Hematopoietic multipotent progenitor cell (in vitro differentiated cells): ENCODE measurements around the gene SPARC. TPM values are rescaled to one million over a fixed set of nuclear protein-coding genes. Genes with fewer than 3 reads are reported as not detected.
"Not testable (repeated sequence)": the region's sequence is repeated elsewhere in the genome, so short reads cannot be mapped to it uniquely, and the experiment has no call there.

Experiments used
- DNase-seq, 3 donors: peaks; one replicate each; pipeline ENCODE4 v3.0.0-alpha.2; 2011 to 2015; ENCODE audit warnings: low read depth in 2 of 3, low spot score in 2 of 3
- total RNA-seq: library from RNA; depleted of rRNA; stranded (reverse); fragments of >200 nt; gene quantifications from one replicate; pipeline ENCODE4 v1.2.3, GENCODE V29; 2012

SPARC gene, protein sequence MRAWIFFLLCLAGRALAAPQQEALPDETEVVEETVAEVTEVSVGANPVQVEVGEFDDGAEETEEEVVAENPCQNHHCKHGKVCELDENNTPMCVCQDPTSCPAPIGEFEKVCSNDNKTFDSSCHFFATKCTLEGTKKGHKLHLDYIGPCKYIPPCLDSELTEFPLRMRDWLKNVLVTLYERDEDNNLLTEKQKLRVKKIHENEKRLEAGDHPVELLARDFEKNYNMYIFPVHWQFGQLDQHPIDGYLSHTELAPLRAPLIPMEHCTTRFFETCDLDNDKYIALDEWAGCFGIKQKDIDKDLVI
- 112 TPM for total RNA-seq

DNA sequence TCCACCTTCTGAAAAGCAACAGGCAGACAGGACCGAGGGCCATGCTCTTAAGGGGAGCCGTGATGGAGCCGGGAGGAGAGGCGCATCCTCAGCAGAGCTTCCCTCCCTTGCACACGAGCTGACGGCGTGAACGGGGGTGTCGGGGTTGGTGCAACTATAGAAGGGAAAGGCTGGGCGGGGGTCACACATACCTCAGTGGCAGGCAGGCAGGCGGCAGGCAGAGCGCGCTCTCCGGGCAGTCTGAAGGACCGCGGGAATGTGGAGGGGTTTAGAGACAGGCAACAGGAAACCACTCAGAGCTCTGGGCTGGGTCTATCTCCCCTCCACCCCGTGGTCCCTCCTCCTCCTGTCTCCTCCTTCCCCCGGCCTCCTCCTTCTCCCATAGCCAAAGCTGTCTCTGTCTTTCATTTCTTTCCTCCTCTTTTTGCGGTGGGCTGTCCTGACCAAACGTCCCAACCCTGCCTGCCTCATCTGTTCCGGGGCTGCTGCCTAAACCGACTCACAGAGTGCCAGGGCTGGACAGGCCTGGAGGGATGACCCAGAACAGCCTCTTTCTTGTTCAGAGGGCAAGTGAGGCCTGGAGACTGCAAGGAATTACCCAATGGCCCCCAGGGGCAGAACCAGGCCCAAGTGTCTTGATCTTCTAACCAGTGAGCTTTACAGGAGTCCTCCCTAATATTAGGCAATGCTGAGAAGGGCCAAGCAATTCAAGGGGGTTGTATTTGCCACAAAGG is at the start of gene SPARC:
SPARC (minus strand) TSS at position 242 of the 734 bp plus-strand sequence. CDS start 10,727 bp downstream, outside the sequence.
- DNase-seq = peak in 2 of 3 donors; percentile 31 to 35

DNA sequence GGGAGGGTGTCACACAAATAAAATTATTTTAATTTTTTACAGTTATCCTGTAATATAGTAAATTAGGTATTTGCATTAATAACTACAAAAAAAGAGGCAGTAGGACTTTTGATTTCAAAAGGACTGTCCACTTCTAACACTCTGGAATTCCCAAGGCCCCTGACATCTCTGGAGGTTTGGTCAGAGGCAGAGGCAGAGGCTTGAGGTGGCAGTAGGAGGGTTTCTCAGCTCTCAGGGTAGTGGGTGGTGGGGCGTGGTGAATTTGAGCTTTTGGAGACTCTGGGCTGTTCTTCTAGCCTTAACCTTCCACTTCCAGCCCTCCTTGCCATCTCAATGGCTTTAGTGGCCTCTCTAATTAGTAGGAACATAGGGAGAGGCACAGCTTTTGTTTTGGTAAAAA is 48.9 kb upstream of the SPARC start:
- no peak for DNase-seq

DNA sequence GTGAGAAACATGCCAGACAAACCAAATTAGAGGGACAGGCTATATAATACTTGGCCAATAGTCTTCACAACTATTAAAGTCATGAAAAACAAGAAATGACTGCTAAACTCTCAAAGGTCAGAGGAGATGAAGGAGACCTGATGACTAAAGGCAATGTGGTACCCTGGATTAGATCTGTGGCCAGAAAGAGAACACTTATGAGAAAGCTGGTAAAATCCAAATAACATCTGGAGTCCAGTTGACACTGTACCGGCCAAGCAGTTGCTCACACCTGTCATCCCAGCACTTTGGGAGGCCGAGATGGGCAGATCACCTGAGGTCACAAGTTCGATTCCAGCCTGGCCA is 47.3 kb upstream of the SPARC start:
- no peak for DNase-seq

DNA sequence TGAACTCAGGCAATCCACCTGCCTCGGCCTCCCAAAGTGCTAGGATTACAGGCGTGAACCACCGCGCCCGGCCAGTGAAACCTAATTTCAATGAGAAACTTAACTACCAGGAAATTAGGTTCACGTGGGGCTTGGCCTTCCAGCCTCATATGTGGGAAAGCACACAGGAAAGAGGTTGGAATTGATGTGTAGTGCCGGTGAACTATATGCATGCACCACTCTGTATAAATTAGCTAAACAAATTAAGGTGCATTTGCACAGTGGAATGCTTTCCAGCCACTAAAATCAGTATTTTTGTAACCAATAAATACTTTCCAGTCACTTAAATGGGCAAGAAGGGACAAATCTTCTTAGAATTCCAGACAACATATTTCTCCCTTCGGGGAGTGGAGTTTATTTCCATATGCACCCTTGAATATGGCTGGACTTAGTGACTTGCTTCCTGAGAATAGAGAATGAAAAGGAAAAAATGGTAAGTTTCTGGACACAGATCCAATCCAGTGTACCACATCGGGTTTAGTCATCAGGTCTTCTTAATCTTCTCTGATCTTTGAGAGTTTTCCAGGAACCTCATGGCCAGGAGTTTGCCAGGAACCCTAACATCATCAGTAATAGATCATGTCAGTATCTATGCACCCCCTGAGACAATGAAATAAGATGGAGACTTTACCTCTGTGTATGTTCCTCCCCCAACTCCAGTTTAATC is 46.8 kb upstream of the SPARC start:
- no peak for DNase-seq

DNA sequence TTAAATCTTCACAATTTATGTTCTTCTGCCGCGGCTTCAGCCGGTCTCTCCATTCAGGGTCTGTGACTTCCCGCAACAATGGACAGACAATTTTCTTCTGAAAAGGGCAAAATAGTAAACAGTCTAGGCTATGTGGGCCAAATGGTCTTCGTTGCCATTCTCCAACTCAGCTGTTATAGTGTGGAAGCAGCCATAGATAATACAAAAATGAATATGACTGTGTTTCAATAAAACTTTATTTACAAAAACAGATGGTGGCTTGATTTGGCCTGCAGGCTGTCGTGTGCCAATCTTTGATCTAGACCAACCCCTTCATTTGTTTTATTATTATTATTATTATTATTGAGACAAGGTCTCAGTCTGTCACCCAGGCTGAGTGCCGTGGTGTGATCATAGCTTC is 43.7 kb upstream of the SPARC start:
- DNase-seq = no peak

DNA sequence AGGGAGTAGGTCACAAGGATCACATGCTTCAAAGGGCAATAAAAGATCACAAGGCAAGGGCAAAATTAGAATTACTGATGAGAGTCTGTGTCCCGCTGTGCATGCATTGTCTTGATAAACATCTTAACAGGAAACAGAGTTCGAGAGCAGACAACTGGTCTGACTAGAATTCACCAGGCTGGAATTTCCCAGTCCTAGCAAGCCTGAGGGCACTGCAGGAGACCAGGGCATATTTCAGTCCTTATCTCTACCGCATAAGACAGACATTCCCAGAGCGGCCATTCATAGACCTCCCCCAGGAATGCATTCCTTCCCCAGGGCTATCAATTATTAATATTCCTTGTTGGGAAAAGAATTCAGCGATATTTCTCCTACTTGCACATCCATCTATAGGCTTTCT is 42.9 kb upstream of the SPARC start:
- not testable (repeated sequence) for DNase-seq

DNA sequence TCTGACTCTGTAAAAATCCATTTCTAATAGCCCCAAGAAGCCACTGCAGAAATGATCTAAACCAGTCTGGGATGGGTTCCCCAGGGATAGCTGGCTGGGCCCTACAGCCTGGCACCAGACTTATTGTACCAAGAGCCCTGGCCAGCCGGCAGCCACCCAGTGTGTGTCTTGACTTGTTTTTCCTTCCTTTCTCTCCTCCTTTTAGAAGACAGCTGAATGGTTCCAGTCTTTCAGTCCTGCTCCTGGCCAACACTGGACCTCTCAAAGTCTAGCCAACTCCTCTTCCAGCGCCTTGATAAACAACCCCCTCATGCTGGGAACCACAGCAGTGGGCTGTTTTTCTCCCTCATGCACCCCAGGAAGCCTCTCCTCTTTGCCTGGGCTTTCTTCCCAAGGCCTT is 37.6 kb upstream of the SPARC start:
- DNase-seq = no peak

DNA sequence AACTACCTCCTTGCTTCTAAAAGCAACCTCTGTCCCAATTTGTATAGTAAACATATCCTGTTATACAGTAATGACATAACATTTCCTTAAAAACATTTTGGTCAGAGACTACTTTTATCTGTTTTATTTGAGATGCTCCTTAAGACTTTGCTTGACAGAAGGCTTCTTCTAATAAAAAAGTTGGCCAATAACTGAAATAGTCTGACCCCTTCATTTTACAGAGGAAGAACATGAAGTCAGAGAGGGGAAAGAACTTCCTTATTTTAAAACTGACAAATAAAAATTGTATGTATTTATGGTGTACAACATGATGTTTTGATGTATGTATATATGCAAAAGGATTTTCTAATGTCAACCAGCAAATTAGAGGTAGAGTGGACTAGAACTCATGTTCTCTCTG is 35.8 kb upstream of the SPARC start:
- no peak for DNase-seq

DNA sequence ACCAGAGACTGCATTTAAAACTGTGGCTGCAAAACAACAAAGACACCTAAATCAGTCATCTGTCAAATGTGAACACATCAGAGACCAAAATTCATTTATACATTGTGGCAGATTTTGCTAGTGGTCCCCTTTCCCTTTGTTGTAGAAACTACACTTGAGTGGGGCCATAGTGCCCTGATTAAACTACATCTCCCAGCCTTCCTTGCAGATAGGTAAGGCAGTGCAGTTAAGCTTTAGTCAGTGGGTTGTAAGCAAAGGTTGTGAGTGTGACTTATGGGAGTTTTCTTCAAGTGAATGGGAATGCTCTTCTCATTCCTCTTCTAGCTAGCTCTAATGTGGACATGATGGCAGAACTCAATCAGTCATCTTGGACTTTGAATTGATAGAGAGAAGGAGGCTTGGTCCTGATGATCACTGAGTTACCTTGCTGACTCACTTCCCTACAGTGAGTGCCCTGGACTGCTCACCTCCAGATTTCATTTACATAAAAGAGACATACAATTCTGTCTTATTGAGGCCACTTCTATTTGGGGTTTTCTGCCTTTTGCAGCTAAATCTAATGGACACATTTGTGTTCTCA is 35.2 kb upstream of the SPARC start:
- DNase-seq = no peak

DNA sequence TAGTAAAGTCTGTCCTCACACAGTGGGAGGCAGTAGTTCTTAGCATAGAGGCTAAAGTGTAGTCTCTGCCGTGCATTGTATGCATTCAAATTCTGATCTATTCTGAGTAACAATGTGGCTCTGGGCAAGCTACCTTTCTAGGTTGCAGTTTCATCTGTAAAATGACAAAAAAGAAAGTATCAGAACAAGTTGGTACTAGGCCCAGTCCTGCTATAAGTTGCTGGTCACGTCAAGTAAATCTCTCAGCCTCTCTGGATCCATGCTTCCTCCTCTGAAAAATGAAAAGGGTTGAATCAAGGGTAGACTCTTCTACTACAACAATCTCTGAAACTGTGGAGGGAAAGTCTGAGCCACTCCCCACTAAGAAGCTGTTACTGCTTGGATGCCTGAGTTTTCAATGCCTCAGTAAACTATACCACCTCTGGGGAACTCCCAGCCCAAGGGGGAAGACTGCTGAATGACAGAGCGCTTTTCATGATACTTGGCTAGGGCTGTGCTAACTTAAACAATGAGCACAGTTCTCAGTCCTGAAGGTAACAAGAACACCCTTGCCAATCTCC is 34.5 kb upstream of the SPARC start:
- DNase-seq = peak in 1 of 3 donors; percentile 51

DNA sequence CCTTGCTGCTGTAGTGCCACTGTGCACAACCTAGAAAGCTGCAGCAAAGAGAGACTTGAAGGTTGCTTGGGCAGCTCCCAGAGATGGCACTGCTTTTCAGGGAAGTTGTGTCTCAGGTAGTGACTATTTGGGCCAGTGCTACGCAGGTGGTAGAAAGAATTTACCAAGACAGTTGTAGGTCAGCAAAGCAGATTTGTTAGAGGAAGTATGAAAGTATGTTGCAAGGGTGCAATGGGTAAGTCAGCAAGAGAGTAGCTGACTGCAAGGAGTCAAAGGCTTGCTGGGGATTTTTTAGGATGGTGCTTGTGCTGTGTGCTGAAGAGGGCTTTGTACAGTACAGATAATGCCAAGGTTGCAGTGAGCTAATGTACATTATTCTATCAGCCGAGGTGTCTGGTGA is 33.5 kb upstream of the SPARC start:
- no peak for DNase-seq

DNA sequence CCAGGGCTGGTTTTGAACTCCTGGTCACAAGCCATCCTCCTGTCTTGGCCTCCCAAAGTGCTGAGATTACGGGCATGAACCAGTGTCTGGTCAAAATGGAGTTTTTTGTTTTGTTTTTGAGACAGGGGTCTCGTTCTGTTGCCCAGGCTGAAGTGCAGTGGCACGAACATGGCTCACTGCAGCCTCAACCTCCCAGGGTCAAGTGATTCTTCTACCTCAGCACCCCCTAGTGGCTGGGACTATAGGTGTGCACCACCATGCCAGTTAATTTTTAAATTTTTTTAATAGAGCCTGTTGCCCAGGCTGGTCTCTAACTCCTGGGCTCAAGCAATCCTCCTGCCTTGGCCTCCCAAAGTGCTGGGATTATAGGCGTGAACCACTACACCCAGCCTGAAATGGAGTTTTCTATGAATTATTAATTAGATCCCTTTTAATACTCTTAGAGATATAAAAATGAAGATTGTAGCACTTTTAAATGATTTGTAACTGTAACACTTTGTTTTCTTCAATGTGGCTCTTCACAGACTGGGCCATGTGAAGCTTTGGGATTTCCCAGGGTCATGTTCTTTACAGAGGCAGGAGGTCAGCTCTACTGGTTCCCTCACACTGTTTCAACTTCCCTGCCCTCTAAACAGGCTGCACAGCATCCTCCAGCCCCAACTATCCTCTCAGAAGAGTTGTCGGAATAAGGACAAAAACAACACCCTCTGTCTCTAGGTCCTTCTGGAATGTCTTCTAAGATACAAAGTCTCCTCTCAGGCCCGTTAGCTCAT is 32.7 kb upstream of the SPARC start:
- DNase-seq = peak in 2 of 3 donors; percentile 17 to 53

DNA sequence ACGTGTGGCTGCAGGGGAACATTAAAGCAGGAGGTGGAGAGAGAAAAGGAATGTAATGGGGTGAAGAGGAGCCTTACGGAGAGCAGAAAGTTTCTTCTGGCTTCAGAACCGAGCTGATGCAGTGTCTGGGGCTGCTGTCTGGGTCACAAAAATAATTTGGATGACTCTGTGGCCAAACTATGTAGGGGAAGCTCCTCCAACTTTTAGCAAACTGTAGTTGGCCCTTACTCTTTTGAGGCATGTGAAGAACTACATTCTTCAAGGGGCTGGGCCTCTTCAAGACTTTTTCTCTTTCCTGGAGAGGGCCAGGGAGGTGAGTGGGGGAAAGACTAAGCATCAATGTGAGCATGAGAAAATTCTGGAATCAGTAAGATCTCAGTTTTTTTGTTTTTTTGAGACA is 31.9 kb upstream of the SPARC start:
- no peak for DNase-seq

DNA sequence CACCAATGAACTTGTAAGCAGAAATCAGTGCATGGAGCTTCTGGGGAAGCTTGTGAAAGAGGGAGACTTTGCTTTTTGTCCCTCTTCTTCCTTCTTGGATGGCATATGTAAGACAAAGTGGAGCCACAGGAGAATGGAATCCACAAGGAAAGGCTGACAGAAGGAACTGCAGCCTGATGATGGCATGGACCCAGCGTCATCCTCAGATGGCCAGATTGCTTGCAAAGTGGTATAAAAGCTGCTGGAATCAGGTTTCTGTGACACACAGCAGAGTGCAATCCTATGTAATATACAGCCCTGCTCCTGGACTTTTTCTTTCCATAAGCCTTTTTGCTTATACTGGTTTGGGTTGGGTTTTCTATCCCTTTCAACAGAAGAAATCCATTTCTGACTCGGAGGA is 31.4 kb upstream of the SPARC start:
- DNase-seq = no peak

DNA sequence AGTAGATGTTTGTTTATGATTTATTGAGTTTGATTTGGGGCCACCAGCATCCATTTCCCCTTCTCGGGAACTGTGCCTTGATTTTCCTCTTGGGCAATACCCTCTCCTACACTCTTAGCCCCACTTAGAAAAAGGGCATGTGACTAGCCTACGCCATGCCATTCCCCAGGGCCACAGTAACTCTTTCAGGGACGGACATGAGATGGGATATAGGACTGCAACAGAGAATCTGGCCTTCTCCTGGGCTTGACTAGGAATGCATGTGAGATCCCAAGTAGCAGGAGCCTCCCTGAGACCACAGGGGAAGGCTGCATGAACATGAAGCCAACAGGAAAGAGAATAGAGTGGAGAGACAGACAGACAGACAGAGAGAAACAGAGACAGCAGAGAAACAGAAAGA is 30.7 kb upstream of the SPARC start:
- no peak for DNase-seq

DNA sequence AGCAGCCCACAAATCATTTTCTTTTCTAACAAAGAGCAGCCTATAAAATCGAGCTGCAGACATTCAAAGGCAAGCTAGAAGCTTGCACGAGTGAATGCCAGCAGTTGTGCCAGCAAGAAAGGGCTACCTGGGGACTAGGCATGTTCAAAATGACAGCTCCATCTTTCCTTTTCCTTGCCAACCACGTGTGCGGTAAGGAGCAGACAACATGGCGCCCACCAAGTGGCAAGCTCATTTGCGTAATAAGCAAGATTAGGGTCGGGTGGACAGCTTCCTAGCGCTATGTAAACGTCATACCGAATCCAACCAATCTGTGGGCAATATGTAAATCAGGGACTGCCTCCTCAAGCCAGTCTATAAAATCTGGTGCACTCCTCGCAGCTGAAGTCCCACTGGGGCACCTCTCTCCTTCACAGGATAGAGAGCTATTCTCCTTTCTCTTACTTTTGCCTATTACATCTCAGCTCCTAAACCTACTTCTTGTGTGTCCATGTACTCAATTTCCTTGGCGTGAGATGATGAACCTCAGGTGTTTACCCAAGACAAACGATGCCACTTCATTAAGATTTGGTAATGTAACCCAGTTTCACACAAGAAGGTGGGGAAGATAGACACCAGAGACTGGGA is 22.5 kb upstream of the SPARC start:
- DNase-seq = no peak

DNA sequence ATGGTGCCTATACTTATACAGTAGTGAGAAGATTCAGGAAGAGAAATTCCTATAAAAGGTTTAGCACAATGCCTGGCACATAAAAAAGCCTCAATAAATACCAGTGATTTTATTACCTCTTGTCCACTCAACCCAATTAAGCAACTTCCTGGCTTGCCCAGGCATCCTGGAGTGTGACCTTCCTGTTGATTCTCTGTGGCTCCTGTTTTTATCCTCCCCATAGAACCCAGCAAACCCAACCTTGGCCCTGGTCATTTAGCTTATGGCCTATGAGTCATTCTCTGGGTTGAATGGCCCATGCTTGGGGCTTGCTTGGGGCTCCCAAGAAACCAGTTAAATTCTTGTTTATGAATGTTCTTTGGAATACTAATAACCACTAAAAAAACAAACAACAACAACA is 21.4 kb upstream of the SPARC start:
- no peak for DNase-seq

DNA sequence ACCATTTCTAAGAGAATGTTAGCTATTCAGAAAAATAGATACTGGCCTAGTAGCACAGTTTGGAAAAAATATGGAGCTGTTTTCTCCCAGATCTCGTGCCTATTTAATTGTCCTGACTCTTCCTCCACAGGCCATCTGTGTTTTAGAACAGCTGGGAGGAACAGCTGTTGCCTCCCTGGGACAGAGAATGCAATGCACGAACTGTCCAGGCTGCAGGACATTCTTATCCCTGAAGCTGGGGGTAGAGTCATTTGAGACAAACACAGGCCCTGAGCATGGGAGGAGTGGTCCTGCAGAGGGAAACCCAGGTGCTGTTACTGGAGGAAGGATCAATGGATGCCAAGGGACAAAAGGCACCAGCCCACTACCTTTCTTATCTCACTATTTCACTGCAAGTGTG is 20.9 kb upstream of the SPARC start:
- DNase-seq = no peak

DNA sequence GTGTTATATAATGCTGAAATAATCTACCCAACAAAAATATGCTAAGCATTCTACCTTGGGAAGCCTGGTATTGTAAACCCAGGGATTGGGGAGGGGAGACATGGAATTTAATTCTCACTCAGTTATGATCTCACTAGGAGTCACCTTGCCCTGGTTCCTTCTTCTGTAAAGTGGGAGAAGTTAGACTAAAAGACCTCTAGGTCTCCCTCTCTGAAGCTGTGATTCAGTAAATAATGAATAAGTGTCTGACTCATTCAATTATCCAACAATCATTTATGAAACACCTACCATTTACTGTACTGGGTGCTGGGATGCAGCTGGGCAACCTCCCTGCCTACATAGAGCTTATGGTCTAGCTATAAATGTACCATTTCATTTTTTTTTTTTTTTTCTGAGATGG is 20.2 kb upstream of the SPARC start:
- DNase-seq = no peak

DNA sequence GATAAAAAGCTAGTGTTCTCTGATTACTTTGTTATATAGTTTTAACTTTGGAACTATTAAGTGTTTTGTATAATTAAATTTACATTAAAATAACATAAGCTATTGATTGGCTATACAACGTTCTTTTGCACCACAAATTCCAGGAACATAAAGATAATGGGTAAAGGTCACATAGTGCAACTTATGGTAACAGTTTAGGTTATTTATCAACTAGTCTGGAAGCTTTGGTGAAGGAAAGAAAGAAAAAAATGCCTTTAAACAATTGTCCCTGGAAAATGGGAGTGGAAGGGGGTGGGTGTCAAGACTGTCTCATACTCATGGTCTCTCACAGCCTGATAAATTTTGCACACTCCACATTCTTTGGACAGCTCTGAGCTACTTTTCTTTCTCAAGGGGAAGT is 17.1 kb upstream of the SPARC start:
- DNase-seq = no peak
